Activated CD8-positive, alpha-beta memory T cell treated with anti-CD3 and anti-CD28 coated beads for 24 hours (primary cell): Measurements from ENCODE around the gene ST8SIA4.
"Not testable (repeated sequence)": the region's sequence is repeated elsewhere in the genome, so short reads cannot be mapped to it uniquely, and the experiment has no call there.

ENCODE experiments used
- DNase-seq: peaks from one replicate; pipeline ENCODE4 v3.0.0-alpha.2; 2020

The ST8SIA4 gene

DNA sequence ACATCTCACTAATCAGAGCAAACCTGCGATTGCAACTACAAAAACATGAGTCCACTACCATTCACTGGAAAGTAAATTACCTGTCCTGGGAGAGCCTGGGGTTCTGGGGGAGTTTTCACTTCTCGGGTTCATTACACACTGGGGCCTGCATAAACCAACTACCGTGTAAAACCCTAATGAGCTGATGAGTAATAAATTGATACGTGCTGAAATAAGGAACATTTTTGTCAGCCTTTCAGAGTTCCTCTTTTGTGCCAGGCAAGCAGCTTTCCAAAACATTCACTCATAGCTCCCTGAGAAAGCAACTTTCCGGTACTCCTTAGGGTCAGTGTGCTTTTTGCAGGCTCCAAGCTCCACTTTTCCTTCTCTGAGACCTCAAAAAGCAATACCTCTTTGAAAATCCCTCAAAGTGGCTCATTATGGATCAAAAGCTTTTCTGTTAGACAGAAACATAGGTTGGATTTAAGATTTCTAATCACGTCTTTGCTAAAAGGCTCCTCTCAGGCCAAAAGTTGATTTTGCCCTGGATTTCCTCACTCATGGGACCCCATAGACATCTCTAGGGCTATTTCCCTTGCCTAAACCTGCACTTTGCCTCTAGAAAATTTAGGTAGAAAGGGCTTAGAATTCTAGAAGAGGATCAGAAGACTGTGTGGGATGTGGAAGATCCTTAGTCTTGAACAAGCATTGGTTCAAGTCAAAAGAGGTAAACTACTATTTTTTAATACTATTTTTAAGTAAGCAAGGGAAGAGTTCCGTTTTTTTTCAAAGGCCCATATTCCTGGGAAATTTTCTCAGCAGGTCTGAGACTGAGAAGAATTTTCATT is 74.8 kb downstream of the ST8SIA4 start:
- DNase-seq, result no peak

DNA sequence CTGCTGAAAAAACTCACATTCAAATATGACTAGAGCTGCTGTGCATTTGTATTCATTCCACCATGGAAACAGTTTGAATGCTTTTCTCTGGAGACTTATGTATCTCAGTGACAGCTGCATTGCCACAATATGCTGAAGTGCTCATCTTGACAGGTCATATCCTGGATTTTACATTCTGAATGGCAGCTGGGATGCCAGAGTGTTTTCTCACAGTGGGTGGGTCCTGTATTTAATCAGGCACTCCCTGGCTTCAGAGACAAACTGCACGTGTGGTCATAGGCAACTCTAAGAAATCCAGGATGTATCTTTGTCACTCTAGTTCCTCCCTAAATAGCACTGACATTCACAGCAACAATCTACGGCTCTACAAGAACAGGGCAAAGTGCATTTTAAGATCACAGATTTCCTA is 75.6 kb downstream of the ST8SIA4 start:
- no peak for DNase-seq

GRCh38 chr5:100826133-100826532 is 76.9 kb downstream of the ST8SIA4 start:
- no peak for DNase-seq

- DNase-seq, result no peak
Observed at GRCh38 chr5:100824635-100825034, 78.4 kb downstream of the ST8SIA4 start.

DNA sequence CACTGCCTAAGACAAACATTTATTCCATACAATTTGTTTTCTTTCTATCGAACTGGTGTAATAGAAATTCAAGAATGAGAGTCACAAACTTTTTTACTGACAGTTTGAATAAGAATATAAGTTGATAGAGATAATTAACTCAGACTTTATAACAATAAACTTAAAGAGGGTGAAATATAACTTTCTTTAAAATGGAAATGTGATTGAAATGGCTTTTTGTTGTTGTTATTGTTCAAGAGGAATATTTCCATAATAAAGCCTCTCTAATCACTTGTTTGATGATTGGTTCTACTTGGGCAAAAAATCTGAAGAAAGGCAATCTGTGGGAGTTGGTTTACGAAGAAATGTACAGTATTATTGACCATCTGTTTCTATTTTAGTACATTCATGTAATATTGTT is 79.3 kb downstream of the ST8SIA4 start:
- no peak for DNase-seq

- DNase-seq, result no peak
Observed at GRCh38 chr5:100821751-100822150, 81.3 kb downstream of the ST8SIA4 start.

DNA sequence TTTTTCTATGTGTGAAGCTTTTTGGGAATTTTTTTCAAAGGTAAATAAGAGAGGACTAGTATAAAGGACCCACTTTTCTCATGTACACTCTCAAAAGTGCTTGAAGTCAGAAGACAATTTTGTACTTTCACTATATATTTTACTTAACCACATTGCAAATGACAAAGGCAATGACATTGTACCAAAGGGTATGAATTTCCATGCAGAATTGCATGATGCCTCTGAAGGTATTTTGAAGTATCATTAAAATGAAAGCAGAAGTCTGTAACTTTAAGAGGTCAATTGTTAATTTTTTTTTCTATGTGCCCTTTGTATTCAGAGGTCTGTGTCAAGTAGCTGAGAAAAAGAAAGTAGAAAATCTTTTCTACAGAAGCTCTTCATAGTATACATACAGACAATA is 84.7 kb downstream of the ST8SIA4 start:
- DNase-seq, result no peak

GRCh38 chr5:100803397-100803796 is 99.7 kb downstream of the ST8SIA4 start:
- DNase-seq, result no peak

DNA sequence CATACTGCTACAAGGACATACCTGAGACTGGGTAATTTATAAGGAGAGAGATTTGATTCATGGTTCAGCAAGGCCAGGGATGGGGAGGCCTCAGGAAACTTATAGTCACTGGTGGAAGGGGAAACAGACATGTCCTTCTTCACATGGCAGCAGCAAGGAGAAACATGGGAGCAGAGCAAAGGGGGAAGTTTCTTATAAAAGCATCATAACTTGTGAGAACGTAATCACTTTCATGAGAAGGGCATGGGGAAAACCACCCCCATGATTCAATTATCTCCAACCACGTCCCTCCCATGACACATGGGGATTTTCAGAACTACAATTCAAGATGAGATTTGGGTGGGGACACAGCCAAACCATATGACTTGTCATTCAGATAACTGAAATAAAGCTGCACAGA is 100.9 kb downstream of the ST8SIA4 start:
- no peak for DNase-seq

GRCh38 chr5:100800562-100800961 is 102.5 kb downstream of the ST8SIA4 start:
- DNase-seq, result no peak

DNA sequence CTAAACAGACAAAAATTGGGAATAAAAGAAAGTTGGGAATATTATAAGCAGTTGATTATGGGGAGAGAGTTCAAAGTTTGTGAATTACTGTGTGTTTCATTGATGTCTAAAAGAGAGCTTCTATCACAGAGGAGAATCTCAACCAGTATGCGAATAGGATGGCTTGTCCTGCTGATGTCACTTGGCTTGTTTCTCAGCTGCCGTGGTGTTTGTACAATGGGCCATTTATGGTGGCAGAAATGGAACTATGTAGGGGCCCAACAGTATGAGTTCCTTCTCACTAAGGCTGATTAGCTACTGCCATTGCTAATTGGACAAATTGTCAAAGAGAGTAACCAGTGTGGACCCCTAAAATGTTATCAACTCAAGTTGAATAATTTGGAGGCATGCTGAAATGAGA is 103.9 kb downstream of the ST8SIA4 start:
- DNase-seq, result no peak

GRCh38 chr5:100797861-100798260 is 105.2 kb downstream of the ST8SIA4 start:
- no peak for DNase-seq

GRCh38 chr5:100796851-100797250 is 106.2 kb downstream of the ST8SIA4 start:
- no peak for DNase-seq

GRCh38 chr5:100794844-100795243 is 108.2 kb downstream of the ST8SIA4 start:
- DNase-seq, result no peak

DNA sequence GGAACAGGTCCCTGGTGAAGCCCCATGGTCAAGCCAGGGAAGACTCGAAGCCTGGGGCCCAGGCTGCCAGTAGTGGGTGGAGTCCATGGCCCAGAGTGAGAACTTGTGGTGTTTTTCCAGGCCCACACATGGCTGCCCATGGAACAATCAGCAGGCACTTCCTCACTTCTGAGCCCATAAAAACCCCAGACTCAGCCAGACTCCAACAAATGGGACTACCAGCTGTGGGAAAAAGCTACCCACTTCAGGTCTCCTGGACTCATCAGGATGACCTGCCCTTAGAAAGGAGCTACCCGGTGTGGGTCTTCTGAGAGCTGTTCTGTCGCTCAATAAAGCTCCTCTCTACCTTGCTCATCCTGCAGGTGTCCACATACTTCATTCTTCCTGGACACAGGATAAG is 108.9 kb downstream of the ST8SIA4 start:
- DNase-seq, result no peak

DNA sequence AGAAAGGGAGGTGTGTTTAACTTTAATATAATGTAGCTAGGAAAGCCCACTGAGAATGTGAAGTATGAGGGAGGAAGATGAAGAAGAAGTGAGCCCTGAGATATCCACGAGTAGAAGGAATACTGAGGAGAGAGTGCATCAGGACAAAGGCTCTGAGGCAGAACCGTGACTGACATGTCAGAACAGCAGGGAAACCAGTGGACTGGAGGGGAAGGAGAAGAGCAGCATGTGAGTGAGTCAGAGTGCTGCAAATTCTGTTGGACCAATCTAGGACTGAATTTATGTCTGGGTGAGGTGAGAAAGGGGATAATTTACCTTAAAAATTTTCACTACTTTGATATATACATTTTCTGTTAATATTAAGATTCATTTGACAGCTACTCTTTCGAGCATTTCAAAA is 110.3 kb downstream of the ST8SIA4 start:
- no peak for DNase-seq

- no peak for DNase-seq
Observed at GRCh38 chr5:100791391-100791790, 111.7 kb downstream of the ST8SIA4 start.

GRCh38 chr5:100790951-100791350 is 112.1 kb downstream of the ST8SIA4 start:
- no peak for DNase-seq

GRCh38 chr5:100790170-100790665 is 112.9 kb downstream of the ST8SIA4 start:
- no peak for DNase-seq

GRCh38 chr5:100789694-100790093 is 113.4 kb downstream of the ST8SIA4 start:
- DNase-seq, result no peak

GRCh38 chr5:100788417-100788816 is 114.7 kb downstream of the ST8SIA4 start:
- no peak for DNase-seq

DNA sequence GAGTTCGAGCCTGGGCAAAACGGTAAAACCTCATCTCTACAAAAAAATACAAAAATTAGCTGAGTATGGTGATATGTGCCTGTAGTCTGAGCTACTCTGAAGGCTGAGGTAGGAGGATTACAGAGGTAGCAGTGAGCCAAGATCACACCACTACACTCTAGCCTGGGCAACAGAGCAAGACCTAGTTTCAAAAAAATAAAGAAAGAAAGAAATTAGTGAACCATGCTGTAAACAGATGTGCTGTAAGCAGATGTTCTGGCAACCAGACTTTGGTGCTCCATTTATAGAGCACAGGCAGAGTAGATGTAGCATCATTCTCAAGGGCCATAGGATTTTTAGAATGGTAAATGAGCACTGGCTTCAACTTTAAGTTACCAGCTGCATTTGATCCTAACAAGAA is 115.4 kb downstream of the ST8SIA4 start:
- no peak for DNase-seq

DNA sequence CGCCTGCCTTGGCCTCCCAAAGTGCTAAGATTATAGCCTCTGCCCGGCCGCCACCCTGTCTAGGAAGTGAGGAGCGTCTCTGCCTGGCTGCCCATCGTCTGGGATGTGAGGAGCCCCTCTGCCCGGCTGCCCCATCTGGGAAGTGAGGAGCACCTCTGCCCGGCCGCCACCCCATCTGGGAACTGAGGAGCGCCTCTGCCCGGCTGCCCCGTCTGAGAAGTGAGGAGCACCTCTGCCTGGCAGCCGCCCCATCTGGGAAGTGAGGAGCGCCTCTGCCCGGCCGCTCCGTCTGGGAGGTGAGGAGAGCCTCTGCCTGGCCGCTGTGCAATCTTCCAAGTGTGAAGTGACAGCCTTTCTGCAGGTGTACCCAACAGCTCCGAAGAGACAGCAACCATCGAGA is 117.5 kb downstream of the ST8SIA4 start:
- DNase-seq, result not testable (repeated sequence)

DNA sequence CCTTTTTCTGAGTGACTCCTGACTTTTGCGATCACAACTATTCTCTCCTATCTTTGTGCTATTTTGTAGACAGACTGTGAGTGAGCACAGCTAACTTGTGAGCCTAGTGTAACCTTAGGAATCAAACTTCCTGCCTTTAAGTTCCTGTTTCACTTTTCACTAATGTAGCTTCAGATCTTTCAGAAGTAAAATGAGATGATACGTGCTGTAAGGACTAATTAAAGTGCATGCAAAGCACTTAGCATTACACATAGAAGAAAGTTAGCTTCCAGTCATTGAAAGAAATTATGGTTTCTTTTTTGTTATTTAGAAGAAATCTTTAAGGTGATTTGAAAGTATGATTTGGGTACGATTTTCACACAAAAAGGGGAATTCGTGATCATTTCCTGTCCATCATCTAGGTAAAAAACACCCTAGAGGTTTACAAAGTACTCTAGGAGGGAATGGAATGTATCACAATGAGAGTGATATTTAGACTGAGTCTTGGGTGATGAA is 122.7 kb downstream of the ST8SIA4 start:
- no peak for DNase-seq
